HG03469 (cell line): ENCODE measurements around the gene NPIPB6.

Experiments used
- ATAC-seq: cut with Tn5 transposase; IDR thresholded peaks from one replicate; pipeline ENCODE4 v1.9.1; 2021; ENCODE audit warnings: mild to moderate bottlenecking, moderate library complexity, moderate number of reproducible peaks; ENCODE audit not compliant: unreplicated experiment

NPIPB6 gene

GRCh38 chr16:28300327-28300726 is 63.0 kb downstream of the NPIPB6 start:
- ATAC-seq: no peak

- ATAC-seq: no peak
Measured at GRCh38 chr16:28298511-28298878, 64.8 kb downstream of the NPIPB6 start.

- ATAC-seq: no peak
Measured at GRCh38 chr16:28297784-28298510, 65.4 kb downstream of the NPIPB6 start.

GRCh38 chr16:28297308-28297707 is 66.0 kb downstream of the NPIPB6 start:
- ATAC-seq: no peak

GRCh38 chr16:28295276-28295675 is 68.0 kb downstream of the NPIPB6 start:
- no peak for ATAC-seq

GRCh38 chr16:28294201-28294600 is 69.1 kb downstream of the NPIPB6 start:
- no peak for ATAC-seq

- ATAC-seq: no peak
Measured at GRCh38 chr16:28293601-28293960, 69.7 kb downstream of the NPIPB6 start.

- ATAC-seq: no peak
Measured at GRCh38 chr16:28292731-28293600, 70.3 kb downstream of the NPIPB6 start.
